Activated naive CD8-positive, alpha-beta T cell treated with anti-CD3 and anti-CD28 coated beads, Interleukin-2, amount 50 U/mL, for 16 hours (primary cell): ENCODE results near the gene PTPRN2.
"Not testable (repeated sequence)": the region's sequence is repeated elsewhere in the genome, so short reads cannot be mapped to it uniquely, and the experiment has no call there.

Source experiments
- DNase-seq: peaks from one replicate; pipeline ENCODE4 v3.0.0-alpha.2; 2020; ENCODE audit warnings: low read depth, low spot score

Gene PTPRN2

DNA sequence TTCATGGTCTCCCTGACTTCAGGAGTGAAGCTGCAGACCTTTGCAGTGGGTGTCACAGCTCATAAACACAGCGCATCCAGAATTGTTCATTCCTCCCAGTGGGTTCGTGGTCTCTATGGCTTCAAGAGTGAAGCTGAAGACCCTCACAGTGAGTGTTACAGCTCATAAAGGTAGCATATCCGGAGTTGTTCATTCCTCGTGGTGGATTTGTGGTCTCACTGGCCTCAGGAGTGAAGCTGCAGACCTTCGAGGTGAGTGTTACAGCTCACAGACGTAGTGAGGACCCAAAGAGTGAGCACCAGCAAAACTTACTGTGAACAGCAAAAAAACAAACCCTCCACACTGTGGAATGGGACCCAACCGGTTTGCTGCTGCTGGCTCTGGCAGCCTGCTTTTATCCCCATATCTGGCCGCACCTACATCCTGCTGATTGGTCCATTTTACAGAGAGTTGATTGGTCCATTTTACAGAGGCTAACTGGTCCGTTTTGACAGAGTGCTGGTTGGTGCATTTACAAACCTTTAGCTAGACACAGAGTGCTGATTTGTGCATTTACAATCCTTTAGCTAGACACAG is 308.8 kb downstream of the PTPRN2 start:
- no peak for DNase-seq

DNA sequence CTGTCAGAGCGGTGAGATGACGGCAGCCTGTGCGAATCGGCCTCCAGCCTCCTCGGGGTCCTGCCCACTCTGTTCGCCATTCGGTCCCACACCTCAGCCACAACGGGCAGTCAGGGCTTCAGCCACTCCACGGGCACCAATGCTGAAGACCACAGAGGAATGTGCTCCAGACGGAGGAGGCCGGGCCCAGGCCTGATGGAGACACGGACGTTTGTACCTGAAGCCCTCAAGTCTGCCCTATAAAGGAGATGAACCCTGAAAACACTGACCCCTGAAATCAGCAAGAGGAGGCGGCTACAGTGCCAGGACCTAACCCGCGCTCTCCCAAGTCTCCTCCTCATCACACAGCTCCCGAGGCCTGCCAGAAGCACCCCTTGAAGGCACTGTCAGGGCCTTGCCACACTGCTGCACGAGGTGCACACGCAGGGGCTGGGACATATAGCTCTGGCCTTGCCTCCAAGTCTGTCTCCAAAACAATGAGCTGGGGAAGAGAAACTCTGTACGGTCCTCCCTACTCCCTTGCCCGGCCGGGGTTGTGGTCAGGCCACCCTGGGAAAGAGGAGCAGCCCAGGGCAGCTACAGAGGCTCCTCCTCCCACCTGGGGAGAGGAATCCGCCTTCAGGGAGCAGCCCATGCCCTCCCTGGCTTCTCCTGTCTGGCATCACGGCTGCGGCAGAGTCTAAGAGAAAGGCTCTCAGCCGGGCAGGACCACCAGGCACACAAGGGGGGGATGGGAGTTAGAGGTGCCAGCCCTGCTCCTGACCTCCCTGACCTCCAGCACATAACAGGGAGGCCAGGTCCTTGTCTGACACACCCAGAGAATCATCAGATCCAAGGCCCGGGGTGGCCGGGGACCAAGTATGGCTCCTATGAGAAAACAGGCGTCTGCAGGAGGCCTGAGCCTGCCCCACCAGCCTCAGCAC is 310.1 kb downstream of the PTPRN2 start:
- no peak for DNase-seq

DNA sequence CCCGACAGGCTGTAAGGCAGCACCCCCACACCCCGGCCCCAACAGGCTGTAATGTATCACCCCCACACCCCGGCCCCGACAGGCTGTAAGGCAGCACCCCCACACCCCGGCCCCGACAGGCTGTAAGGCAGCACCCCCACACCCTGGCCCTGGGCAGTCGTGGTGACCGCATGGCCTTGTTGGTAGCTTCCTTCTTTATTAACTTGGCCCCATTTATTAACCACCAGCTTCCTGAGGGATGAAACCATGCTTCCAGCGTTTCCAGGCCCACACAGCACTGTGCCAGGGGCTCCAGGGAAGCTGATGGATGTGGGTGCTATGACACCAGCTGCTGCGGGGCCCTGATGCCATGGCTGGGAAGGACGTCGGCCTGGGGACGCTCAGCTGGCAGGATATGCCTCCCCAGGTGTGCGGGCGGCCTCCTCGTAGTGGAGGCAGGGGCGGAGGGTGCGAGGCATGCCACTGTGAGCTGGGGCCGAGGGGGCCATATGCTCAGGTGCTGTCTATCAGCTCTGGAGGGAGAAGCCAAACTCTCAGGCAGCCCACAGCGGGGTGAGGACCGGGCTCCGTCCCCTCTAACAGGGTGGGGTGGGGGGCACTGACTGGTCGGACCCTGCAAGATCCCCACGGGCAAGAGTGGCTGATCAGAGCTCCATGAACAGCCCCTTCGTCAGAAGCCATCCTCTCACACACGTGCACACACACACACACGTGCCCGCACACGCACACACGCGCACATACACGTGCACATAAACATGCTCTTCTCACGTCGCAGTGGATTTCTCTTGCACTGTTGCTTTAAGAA is 311.0 kb downstream of the PTPRN2 start:
- DNase-seq, result no peak

DNA sequence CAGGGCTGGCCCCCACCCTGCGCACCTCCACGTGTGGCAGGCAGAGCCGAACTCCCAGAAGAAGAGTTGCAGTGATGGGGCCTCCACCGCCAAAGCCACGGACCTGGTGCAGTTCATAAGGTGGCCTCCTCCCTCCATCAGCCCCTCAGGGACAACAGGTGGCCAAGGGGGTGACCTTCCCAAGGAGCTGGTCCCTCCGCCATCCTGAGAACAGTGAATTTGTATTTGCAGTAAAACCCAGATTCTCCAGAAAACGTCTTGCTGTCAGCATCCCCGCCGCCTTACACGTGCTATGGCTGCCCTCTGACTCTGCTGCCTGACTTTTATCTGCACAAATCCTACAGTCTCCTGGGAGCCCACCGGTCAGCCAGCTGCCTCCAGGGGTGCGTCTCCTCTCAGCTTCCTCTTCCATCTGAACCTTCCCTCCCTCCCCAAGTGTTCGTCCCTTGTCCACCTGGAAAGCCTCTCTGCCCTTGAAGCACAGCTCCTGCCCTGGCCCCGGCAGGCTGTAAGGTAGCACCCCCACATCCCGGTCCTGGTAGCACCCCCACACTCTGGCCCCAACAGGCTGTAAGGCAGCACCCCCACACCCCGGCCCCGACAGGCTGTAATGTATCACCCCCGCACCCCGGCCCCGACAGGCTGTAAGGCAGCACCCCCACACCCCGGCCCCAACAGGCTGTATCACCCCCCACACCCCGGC is 311.8 kb downstream of the PTPRN2 start:
- DNase-seq, result no peak

DNA sequence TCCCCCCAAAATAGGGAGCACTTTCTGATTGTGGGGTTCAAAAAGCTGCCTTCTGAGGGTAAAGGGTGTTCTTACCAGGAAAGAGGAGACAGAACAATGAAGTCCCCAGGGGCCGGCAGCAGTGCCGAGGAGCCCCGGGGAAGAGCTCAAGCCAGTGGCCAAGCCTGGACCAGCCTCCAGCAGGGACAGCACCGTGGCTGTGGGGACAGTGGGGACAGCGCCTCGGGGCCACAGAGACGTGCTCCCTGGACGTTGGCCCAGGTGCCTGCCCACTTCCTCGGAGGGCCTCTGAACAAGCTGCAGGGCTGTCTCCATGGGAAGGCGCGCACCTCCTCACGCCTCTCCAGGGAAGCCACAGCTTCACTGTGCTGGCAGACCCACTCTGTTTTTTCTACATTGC is 312.6 kb downstream of the PTPRN2 start:
- DNase-seq, result no peak

DNA sequence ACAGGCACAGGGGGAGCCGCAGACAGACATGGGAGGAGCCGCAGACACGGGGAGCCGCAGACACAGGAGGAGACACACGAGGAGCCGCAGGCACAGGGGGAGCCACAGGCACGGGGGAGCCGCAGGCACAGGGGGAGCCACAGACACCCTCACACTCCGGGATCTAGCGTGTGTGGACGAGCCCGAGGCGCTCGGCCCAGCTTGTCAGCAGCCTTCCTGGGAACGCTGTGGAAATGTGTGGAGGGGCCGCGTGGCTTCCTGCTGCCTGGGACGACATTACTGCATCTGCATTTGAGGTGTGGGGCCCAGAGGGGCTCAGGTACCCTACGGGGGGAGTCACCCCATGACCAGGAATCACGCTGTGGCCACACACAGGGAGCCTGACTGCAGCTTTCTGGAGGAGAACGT is 313.2 kb downstream of the PTPRN2 start:
- no peak for DNase-seq

DNA sequence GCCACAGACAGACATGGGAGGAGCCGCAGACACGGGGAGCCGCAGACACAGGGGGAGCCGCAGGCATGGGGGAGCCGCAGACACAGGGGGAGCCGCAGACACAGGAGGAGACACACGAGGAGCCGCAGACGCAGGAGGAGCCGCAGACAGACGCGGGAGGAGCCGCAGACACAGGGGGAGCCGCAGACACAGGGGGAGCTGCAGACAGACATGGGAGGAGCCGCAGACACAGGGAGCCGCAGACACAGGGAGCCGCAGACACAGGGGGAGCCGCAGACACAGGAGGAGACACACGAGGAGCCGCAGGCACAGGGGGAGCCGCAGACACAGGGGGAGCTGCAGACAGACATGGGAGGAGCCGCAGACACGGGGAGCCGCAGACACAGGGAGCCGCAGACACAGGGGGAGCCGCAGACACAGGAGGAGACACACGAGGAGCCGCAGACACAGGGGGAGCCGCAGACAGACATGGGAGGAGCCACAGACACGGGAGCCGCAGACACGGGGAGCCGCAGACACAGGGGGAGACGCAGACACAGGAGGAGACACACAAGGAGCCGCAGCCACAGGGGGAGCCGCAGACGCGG is 313.8 kb downstream of the PTPRN2 start:
- DNase-seq, result not testable (repeated sequence)

DNA sequence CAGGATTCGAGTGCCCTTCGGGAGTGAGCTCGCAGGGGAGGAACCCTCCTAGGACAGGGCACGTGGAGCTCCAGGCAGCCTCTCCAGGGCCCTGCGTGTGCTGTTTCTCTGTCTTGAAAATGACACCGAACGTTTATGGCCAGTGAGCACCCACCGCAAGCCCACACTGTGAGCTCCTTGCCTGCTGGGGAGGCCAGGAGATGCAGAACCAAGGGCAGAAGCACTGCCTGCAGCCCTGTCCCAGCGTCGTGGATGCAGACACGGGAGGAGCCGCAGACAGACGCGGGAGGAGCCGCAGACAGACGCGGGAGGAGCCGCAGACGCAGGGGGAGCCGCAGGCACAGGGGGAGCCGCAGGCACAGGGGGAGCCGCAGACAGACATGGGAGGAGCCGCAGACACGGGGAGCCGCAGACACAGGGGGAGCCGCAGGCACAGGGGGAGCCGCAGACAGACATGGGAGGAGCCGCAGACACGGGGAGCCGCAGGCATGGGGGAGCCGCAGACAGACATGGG is 314.4 kb downstream of the PTPRN2 start:
- DNase-seq, result no peak

DNA sequence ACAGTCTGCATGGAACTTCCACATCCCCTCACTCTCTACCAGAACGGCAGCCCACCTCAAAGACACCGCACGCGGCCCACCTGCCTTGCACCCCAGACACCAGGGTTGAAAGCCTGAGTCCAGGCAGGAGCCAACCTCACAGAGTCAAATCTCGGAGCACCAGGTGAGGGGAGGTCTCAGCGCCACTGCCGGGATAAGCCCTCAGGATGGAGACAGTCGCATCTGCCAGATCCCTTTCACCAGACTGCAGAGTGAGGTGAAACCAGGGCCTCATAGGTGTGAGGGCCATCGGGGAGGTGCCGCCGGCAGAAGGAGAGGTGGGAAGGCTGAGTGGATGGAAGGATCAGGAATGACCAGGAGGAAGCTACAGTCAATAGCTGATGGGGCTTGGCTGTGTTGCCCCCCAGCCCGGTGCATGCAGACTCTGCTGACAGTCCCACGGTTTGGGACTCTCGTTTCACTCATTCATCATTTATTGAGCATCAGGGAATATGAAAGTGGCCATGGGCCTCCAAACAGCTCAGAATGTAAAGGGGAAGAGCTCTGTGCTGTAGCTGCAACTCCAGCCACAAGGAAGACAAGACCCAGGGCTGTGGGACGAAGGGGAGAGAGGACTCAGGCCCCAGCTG is 315.0 kb downstream of the PTPRN2 start:
- DNase-seq, result no peak

DNA sequence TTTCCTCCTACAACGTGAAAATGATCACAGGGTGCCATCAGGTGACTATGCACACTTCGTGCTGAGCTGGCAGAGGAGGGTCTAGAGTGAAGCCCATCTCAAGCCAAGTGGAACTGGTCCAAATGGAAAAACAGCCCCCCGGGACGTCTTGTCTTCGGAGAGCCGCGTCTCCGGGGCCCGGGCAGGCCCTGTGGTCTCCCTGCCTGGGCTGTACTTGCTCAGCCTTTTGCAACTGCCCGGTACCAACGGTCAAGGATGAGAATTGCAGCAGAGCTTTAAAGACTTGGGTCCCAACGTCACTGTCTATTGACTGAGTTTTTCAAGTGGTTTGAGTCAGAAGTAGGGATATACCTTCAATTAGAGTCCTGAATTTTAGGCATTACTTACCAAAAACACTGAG is 315.5 kb downstream of the PTPRN2 start:
- no peak for DNase-seq

DNA sequence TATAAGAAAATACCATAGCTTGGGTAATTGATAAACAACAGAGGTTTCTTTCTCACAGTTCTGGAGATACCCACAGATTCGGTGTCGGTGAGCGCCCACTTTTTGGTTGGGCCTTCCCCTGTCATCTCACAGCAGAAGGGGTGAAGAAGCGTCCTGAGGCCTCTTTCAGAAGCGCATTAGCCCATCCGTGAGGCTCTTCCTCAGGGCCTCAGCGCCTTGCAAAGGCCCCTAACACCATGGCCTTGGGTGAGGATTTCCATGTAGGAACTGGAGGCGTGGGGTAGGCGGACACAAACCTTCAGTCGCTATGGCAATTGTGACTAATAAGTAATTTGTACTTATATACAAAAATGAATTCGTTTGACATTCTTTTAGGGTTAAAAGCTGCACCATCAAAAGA is 316.0 kb downstream of the PTPRN2 start:
- DNase-seq, result no peak

DNA sequence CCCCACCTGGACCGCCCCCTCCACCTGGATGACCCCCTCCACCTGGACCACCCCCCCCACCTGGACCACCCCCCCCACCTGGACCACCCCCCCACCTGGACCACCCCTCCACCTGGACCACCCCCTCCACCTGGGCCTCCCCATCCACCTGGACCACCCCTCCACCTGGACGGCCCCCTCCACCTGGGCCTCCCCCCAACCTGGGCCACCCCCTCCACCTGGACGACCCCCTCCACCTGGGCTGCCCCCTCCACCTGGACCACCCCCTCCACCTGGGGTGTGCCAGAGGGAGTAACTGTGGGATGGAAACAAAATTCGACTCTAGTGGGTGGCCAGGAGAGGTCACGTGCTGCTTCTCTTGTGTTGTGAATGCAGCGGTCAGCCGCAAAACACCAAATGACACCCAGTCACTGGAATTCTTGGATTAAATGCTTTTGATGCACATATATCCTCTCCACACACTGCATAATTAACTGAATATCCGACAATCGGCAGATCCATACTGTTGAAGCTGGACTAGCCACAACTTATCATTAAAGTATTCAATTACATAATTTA is 316.7 kb downstream of the PTPRN2 start:
- DNase-seq, result no peak

DNA sequence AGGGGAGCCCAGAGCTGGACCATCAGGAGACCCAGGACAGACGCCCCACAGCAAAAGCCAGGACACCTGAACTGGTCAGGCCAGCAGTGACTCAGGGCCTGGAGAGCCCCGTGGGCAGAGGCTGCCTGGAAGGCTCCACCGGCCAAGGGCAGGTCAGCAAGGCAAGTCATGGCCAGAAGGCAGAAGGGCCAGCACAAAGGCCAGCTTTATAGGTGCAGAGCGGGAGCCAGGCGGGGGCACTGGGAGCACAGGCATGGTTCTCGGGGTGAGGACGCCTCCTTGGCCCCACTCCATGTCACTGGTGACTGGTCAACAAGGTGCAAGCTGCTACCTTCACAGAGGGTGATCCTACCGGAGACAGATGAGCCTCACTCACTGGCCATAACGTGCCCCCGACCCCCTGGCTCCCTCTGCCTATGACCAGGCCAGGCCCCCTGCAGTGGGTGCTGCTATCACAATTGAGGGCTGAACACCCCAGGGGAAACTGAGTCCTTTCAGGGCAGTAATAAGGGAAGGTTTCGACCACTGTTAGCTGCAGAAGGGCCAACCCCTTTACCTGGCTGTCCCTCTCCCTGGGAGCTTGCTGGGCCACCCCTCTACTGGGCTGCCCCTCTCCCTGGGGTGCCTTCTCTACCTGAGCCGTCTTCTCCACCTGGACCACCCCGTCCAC is 317.4 kb downstream of the PTPRN2 start:
- no peak for DNase-seq

DNA sequence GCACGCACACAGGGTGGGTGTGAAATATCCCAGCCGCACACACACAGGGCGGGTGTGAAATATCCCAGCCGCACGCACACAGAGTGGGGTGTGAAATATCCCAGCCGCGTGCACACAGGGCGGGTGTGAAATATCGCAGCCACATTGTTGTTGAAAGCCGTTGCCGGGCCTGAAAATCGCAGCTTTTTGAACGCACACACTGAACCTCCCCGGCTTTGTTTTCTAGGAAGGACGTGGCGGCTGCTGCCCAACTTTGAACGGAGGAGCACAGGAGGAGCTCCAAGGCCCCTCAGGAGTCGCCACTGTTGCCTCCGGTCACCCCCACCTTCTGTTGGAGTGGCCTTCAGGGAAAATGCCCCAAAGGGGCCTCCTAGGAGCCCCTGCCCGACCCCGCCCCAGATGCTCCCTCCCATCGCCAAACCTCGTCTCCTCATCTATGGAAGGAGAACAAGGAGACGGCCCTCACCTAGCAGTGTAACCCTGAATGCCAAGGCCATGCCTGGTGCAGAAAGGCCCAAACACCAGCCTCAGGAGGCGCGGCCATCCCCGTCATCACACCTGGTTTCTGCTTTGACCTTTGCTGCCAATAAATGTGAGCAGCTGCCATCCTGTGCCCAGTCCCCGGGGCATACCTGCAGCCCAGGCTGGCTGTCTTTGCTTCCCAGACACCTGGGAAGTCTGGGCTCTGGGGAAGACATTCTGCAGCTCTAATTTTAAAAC is 318.6 kb downstream of the PTPRN2 start:
- DNase-seq, result no peak

DNA sequence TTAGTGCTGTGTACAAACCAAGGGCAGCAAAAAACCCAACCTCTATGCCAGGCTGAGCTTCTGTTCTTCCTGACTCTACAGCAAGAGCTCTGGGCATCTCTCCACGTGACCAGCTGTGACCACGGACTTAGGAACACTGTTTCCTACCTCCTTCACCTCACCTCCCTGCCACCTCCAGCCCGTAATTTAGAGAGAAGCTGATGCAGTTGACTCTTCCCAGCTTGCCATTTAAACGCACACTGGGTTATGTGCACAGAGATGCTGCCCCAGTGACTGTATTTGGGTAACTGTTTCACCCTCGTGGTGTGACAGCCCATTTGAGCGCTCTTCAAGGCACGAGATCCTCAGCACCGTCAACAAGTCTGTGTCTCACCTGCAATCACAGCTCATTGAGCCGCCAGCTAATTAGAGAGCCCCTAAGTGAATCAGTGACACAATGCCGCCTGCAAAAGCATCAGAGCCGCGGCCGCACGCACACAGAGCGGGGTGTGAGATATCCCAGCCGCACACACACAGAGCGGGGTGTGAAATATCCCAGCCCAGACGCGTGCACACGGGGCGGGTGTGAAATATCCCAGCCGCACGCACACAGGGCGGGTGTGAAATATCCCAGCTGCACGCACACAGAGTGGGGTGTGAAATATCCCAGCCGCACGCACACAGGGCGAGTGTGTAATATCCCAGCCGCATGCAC is 319.7 kb downstream of the PTPRN2 start:
- no peak for DNase-seq

DNA sequence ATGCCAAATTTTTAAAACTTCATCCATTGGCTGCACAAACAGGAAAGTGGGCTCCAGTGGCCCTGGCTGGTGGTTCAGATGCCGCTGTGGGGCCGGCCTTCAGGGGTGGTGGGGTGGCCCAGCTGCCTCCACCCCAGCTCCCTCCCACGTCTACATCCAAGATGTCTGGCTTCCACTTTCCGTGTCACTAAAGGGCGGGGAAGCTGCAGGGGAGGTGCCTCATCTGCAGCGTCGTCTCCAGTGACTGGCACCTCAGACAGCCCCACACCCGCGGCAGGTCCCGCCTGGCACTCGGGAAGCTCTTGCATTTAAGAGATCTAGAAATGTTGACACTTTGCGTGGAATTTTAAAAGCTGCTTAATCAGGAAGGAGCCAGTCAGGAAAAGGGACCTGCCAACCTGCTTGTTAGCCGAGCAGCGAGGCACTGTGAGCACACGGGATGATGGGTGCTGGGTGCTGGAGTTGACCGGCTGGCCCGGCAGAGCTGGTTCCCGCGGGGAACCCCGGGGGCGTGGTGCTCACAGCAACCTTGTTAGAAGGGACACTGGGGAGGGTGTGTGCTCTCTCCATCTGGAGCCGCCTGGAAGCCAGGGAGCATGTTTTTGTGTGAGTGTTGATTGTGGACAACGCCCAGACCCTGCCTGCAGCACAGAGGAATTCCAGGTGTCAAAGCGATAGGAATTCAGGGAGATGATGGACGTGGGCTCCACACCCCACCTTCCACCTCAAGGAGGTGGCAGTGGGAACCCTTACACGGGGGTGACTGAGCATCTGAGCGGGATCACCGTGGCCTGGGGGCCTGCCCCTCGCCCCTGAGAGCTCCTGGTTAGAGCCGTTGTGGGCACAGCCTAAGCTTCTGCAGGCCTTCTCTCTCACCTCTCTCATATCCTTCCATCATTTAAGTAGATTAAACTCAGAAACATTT is 320.5 kb downstream of the PTPRN2 start:
- no peak for DNase-seq

DNA sequence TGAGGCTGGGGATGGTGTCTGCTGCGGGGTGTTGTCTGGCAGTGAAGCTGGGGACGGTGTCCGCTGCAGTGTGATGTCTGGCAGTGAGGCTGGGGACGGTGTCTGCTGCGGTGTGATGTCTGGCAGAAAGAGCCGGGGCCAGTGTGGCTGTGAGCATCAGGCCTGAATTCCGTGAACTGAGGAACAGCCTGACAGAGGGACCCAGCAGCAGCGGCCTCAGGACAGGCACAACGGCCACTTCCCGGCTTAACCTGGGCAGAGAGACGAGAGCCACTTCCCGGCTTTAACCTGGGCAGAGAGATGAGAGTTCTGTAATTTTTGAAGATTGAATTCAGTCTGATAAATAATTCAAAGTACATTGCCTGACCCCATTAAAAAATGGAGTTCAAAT is 321.2 kb downstream of the PTPRN2 start:
- DNase-seq, result no peak

DNA sequence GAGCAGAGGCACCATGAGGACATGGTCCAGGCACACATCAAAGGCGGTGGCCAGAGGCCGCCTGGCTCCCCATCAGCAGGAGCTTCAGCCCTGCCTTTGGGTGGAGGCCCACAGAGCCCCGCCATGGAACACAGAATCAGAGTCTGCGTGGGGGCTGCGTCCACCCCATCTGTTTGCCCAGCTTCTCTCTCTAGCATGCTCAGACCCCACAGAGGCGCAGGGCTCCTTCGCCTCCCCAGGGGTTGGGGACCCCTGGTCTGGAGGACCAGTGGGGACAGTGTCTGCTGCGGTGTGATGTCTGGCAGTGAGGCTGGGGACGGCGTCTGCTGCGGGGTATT is 321.9 kb downstream of the PTPRN2 start:
- DNase-seq, result no peak
